Bronchial epithelial cell (primary cell): ENCODE data around the gene ANKS1A. TPM values are rescaled to one million over a fixed set of nuclear protein-coding genes. Genes with fewer than 3 reads are reported as not detected.

Source experiments
- DNase-seq: peaks from one replicate; pipeline ENCODE4 v3.0.0-alpha.2; 2010; ENCODE audit warnings: low read depth
- FAIRE-seq: peaks from 2 replicates; lab custom pipeline; 2011; peaks lifted over from hg19 to GRCh38; lab: Jason Lieb, UNC
- H3K27me3 ChIP-seq: 2 replicates; pipeline ENCODE4 v1.5.1; 2011; ENCODE audit warnings: low read length; ENCODE audit not compliant: control insufficient read depth, insufficient read depth
- H3K36me3 ChIP-seq: 2 replicates; pipeline ENCODE4 v1.5.1; 2011; ENCODE audit warnings: low read length; ENCODE audit not compliant: control insufficient read depth, insufficient read depth
- H3K4me3 ChIP-seq: 2 replicates; pipeline ENCODE4 v1.5.1; 2011; ENCODE audit warnings: mild to moderate bottlenecking, low read depth, low read length, control low read depth
- CTCF ChIP-seq: IDR thresholded peaks from 2 replicates; pipeline ENCODE4 v1.5.1; 2011; ENCODE audit warnings: mild to moderate bottlenecking, moderate library complexity, low read length, control low read depth, inconsistent platforms; ENCODE audit not compliant: insufficient read depth, severe bottlenecking
- total RNA-seq: library from RNA; depleted of rRNA; stranded (reverse); fragments of >200 nt; gene quantifications from 2 replicates; pipeline ENCODE4 v1.2.1, GENCODE V29; 2014

The ANKS1A gene
- total RNA-seq, 1 donor from 2014 or later = 9.5 TPM

GRCh38 chr6:35078226-35078850 lies 189.3 kb downstream of the ANKS1A start:
- Histone ChIP-seq H3K4me3 (no peak overlapping the region), H3K36me3 (peaks cover 24% of the 10 kb centered on the region), H3K27me3 (no peaks in the 10 kb centered on the region)
- no peak for FAIRE-seq
- TF ChIP-seq CTCF = no peak
- no peak for DNase-seq

GRCh38 chr6:35078896-35079295 lies 189.8 kb downstream of the ANKS1A start:
- H3K4me3 ChIP-seq = no peak overlapping the region
- FAIRE-seq = no peak
- DNase-seq = no peak
- no peaks in the 10 kb centered on the region for H3K27me3 ChIP-seq
- H3K36me3 ChIP-seq = peaks cover 28% of the 10 kb centered on the region
- no peak for TF ChIP-seq CTCF

- no peak for TF ChIP-seq CTCF
- H3K36me3 ChIP-seq = peaks cover 29% of the 10 kb centered on the region
- H3K4me3 ChIP-seq = no peak overlapping the region
- DNase-seq (no peak), FAIRE-seq (no peak)
- no peaks in the 10 kb centered on the region for H3K27me3 ChIP-seq
Observed at GRCh38 chr6:35079311-35080000, 190.4 kb downstream of the ANKS1A start.

GRCh38 chr6:35080016-35080680 lies 191.1 kb downstream of the ANKS1A start:
- Histone ChIP-seq H3K4me3 (no peak overlapping the region), H3K36me3 (peaks cover 27% of the 10 kb centered on the region), H3K27me3 (no peaks in the 10 kb centered on the region)
- DNase-seq = no peak
- no peak for FAIRE-seq
- TF ChIP-seq CTCF = no peak

- Histone ChIP-seq H3K36me3 (peaks cover 30% of the 10 kb centered on the region), H3K27me3 (no peaks in the 10 kb centered on the region), H3K4me3 (no peak overlapping the region)
- no peak for DNase-seq
- no peak for FAIRE-seq
- TF ChIP-seq CTCF = no peak
Observed at GRCh38 chr6:35080821-35081425, 191.9 kb downstream of the ANKS1A start.
